Activated CD4-positive, alpha-beta T cell treated with anti-CD3 and anti-CD28 coated beads for 24 hours (primary cell): ENCODE results near the gene TDRD9.

ENCODE experiments used
- DNase-seq, 2 donors: peaks; one replicate each; pipeline ENCODE4 v3.0.0-alpha.2; 2020; ENCODE audit warnings: low read depth in 2 of 2

TDRD9 gene

DNA sequence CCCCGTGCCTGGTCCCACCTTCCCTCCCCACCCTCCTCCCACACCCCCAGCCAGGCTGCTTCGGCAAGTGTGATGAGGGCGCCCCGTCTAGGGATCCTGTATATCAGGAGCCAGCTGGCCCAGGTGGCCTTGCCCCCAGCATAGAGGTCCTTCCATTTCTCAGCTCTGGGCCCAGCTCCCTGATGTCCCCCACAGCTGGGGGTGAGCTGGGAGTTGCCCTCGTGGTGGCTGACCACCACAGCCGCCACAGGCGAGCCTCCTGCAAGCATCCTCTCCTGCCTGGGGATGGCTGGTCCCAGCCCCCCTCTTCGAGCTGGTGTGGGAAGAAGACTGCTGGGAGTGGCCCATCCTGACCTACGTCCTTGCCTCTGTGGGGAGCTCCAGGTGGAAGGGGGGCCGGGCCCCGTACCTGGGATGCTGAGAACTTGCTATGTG, 164.7 kb downstream of the TDRD9 start:
- DNase-seq = no peak

DNA sequence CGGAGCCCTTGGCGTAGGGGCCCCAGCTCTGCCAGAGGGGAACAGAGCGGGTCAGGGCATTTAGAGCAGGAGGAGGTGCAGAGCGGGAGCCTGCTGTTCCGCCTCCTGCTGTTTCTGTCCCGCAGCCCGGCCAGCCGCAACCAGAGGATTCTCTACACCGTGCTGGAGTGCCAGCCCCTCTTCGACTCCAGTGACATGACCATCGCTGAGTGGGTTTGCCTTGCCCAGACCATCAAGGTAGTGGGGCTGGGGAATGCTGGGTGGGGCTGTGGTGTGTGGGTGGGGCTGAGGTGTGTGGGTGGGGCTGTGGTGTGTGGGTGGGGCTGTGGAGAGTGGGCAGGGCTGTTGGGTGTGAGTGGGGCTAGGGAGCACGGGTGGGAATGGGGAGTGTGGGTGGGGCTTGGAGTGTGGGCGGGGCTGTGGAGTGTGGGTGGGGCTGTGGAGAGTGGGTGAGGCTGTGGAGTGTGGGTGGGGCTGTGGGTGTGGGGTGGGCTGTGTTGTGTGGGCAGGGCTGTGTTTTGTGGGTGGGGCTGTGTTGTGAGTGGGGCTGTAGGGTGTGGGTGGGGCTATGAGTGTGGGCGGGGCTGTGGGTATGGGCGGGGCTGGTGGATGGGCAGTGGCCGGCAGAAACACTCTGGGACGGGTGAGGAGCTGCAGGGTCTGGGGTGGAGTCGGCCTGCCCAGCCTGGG, 165.3 kb downstream of the TDRD9 start:
- no peak for DNase-seq

GRCh38 chr14:104094056-104094708, 165.9 kb downstream of the TDRD9 start:
- DNase-seq = no peak

DNA sequence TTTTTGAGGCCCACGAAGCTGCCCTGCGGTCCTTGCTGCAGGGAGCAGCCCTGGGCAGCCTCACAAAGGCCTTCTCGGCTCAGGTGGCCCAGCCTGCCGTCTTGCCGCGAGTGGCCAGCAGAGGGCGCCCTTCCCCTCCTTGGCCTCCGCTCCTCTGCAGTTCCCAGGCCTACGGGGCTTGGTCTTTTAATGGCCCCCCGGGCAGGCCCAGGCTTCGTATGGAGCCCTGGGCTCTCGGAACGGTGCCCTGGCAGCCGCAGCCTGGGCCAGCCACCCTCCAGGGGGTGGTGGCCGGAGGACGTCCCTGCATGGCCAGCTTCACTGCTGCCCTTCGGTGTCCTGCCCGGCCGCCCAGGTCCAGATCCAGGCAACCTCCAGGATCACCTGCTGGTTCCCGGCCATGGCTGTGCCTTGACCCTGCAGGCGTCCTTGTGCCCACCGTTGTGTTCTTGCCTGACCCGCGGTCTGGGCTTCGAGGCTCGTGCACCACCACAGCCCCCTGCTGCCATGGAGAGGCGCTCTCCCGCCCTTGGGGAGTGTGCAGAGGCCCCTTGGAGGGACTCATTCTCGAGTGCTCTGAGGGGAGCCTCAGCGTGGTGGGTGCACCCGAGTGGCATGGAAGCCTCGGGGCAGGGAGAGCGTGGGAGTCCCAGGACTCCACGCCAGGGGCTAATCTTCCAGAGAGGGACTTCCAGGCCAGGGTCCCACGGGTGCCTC, 166.6 kb downstream of the TDRD9 start:
- DNase-seq = peak; percentile 69 to 75

DNA sequence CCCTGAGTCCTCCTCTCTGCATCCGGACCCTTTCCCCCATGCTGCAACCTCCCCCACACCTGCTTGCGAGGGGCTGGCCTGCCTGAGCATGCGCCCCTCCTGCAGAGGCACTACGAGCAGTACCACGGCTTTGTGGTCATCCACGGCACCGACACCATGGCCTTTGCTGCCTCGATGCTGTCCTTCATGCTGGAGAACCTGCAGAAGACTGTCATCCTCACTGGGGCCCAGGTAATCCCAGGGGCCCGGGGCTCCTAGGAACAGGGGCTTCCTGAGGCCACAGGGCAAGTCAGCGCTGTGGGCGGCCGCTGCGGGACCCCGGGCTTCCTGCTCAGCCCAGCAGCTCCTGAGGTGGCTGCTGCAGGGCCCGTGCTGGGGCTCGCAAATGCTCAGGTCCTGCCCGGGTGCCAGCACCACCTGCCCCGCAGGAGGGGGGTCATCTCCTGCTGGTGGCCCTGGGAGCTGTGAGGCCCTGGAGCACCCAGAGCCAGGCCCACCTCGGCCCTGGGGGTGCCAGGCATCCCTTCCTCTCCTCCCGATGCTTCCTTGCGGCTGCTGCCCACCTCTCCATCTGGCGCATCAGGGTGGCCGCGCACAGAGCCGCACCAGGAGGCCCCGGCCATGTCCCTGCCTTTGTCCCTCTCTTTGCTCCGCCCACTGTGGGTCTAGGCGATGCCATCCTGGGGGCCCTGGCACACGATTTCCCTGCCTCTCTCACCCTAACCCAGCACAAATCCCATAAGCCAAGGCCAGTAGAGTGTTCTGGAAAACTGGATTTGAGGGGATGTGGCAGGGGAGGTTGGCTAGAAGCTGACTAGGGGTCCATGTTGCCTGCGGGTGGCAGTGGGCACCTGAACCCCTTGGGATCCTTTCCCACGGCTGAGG, 167.4 kb downstream of the TDRD9 start:
- no peak for DNase-seq

DNA sequence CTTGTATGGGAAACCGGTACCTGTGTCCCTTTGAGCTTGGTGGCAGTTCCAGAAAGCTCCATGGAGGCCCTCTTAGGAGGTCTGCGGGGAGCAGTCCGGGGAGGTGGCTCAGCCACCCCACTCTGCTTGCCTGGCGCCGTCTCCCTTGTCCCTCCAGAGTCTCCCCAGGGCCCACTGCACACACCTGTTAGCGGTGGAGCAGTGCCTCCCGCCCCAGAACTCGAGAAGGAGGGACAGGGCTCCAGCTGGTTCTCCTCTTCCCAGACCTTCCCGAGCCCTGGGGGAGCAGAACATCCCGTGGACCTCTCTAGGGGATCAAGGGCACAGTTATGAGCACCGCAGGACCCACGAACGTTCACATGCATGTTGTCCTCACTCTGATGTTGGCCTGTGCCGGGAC, 168.1 kb downstream of the TDRD9 start:
- DNase-seq = no peak

GRCh38 chr14:104096751-104097700, 168.8 kb downstream of the TDRD9 start:
- DNase-seq = no peak

DNA sequence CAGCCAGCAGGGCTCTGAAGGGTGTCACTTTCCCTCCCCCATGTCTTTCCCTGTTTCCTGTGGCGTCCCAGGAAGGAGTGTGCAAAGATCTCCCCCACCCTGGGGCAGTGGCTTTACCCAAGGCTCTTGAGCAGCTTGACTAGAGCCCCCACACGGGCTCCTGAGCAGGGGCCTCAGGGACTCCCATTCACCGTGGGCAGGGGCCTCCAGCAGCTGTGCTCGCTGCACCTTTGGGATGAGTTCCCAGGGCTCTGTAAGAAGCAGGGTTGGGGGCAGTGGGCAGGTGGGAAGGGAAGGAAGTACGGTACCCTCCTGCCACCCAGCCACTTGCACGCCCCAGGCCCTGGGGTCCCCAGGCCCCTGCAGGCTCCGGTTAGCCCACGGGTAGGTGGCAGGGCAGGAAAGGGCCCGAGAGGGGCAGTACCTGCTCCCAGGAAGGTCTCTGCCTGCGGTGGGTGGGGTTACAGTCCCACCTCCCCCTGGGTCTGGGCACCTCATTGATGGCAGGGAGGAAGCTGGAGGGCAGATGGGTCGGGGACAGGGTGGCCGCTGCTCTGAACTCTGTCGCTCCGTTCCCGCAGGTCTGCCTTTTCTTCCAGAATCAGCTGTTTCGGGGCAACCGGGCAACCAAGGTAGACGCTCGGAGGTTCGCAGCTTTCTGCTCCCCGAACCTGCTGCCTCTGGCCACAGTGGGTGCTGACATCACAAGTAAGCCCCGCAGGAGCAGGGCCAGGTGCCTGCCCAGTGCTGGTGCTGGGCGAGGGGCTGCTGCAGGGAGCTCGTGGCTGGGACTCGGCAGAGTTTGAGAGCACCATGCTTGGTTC, 170.2 kb downstream of the TDRD9 start:
- DNase-seq = no peak

DNA sequence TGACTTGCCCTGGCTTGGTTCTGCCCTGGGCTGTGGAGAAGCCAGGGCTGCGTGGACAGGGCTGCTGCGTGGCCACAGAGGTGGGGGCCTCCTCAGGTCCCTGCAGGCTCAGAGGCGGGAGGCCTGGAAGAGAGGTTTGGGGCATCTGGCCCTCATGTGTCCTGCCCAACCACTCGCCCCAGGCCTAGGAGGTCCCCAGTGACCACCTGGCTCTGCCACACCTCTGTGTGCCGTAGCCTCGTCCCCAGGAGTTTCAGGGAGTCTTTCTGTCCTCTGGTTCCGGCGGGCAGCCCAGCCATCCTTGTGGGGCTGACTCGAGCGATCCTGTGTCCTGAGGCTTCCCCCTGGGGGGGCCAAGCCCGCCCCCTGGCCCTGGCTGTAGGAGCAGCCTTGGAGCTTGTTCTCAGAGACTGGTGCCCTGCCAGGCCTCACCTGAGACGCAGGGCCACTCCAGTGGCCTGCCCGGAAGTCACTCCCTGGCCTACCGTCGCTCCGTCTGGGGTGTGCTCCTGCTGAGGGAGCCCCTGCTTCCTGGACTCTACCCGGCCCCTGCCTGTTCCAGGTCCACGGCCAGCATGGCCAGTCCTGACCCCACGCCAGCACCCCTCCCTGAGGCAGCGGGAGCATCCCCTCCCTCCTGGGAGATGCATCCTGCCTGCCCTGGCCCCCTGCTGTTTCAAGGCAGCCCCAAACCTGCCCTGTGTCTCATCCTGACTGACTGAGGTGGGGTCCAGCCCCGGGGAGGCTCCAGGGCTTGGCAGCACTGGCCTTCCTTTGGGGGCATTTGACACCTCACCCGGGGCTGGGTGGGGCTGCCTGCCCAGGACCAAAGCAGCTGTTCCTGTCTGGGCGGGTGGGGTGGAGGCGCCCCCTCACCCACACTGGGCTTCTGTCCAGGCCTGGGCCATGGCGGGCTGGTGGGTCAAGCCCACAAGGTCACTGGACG, 171.1 kb downstream of the TDRD9 start:
- no peak for DNase-seq

- no peak for DNase-seq
Observed at GRCh38 chr14:104100171-104101085, 172.2 kb downstream of the TDRD9 start.

GRCh38 chr14:104101086-104101621, 172.9 kb downstream of the TDRD9 start:
- DNase-seq = no peak

DNA sequence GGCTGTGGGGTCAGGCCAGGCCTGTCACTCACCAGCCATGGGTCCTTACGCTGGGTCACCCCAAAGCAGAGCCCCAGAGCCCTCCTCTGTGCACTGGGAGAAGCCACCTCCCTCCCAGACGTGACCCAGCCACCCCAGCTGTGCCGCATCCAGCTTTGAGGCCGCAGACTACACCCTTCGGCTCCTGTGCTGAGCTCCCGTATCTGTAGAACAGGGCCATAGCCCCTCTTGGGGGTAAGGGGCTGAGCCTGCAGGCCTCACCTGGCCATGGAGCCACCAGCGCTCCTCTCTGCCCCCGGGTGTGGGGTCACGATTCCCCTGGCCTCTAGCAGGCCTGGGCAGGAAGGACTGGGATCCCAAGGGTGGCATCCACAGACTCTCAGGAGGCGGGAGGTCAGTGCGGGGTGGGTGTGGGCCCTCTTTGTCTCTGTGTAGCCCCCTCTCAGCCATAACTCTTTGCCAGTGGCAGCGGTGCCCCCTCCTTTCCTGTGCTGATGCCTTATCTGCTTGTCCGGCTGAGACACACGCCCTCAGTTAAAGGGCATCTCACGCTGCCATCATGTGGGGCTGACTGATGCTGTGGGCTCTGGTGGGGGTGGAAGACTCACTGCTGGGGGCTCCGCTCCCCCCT, 173.5 kb downstream of the TDRD9 start:
- DNase-seq = no peak
